Stimulated activated CD4-positive, alpha-beta T cell treated with anti-CD3 and anti-CD28 coated beads, Interleukin-1b, Interleukin-23, amount 100 ng/mL, for 4 hours (primary cell): Measurements from ENCODE around the gene SAPCD2.
"Not testable (repeated sequence)": the region's sequence is repeated elsewhere in the genome, so short reads cannot be mapped to it uniquely, and the experiment has no call there.

ENCODE experiments used
- DNase-seq, 2 donors: peaks; one replicate each; pipeline ENCODE4 v3.0.0-alpha.2; 2020; ENCODE audit warnings: low read depth in 2 of 2

Gene SAPCD2

DNA sequence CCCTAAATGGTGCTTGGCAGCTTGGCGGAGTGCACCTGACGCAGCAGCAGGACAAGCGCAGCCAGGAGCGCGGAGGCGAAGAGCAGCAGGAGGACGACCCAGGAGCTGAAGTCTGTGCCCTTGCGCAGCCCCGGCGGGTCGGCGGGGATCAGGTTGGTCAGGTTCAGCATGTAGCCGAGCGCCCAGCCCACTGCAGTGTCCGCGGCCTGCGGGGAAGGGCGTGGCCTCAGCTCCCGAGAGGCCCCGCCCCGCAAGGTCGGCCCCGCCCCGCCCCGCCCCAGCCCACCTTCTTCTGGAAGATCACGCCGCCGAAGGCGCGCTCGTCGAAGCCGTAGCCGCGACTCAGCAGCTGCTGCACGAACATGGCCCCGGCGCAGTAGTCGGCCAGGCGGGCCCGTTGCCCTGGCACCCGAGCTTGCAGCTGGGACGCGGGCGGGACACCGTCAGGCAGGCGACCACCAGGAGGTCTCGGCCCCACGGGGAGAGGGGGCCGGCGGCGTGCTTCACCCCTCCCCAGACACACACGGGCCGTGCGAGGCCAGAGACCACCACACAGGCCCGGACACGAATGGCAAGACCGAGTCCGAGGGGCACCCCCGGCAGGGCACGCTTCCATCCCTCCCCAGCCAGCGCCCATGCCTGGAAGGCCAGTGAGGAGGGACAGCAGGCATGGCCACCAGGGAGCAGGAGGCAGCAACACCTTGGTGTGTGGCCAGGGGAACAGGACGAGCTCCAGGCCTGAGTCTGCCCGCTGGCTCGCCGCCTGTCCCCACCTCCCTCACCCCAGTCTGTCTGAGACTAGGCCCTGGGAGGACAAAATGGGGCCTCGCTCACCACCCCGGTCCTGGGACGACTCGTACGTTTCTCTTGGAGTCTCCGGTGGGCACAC lies 21.5 kb downstream of the SAPCD2 start:
- no peak for DNase-seq

DNA sequence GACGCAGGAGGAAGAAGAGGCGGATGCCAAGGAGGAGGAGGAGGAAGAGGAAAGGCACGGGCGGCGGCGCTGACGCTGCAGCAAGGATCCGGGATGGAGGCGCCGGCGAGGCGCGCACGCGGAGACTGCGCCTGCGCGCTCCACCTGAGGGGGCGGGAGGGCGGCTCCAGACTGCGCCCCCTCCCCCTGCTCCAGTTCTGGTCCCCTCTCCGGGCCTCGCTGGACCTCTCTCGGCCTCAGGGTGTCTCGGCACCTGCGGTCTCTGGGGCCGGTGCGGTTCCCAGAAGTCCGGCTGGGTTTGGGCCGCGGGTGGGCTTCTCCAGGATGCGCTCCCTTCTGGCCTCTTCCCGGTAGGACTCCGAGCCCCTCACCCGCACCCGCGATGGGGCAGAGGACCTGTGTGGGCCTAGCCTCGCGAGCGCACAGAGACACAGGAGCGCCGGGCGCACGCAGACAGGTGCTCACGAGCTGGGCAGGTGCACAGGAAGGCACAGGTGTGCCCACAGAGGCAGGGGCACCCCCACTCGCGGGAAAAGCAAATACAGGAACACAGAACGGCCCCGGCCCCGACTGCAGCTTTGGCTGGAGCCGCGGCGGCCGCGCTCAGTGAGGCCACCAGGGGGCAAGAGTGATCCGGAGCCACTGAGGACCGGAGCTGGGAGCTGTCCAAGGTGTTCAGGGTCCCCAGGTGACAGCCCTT lies 24.1 kb downstream of the SAPCD2 start, which contains the start of gene NPDC1:
TSS of gene NPDC1 (minus strand) at position 90 of the 700 bp plus-strand sequence. CDS start 188 bp downstream, outside the sequence.
- peak; percentile 66 to 76 for DNase-seq

DNA sequence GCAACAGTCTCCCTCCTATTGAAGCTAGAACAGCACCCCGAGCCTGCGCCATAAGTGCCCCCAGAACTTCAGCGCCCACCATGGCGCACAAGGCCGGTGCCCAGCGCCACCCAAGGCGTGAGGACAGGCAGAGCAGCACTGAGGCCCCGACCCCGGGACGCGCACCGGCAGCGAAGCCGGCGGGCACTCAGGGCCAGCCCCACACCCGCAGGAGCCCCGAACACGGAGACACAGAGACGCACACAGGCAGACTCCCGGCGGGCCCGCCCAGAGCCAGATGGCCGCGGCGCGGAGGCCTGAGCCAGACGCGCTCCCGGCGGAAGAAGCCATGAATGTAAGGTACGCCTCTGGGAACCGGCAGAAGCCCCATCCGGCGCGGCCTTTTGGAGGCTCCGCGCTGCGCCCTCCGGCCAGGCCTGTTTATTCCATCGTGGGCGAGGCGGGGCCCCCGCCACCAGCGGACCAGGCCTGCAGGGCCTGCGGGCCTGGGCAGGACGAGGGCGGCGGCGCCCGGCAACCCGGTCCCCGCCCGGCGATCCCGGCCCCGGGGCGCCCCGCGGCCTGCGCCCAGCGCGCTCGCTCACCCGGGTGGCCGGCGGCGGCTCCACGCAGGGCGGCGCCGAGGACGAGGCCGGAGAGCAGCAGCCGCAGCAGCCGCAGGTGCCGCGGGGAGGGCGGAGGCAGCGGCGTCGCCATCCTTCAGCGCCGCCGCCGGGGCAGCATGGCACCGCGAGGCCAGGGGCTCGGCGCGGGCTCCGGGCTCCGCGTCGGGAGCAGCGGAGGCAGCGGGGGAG lies 24.9 kb downstream of the SAPCD2 start:
- DNase-seq, result no peak

DNA sequence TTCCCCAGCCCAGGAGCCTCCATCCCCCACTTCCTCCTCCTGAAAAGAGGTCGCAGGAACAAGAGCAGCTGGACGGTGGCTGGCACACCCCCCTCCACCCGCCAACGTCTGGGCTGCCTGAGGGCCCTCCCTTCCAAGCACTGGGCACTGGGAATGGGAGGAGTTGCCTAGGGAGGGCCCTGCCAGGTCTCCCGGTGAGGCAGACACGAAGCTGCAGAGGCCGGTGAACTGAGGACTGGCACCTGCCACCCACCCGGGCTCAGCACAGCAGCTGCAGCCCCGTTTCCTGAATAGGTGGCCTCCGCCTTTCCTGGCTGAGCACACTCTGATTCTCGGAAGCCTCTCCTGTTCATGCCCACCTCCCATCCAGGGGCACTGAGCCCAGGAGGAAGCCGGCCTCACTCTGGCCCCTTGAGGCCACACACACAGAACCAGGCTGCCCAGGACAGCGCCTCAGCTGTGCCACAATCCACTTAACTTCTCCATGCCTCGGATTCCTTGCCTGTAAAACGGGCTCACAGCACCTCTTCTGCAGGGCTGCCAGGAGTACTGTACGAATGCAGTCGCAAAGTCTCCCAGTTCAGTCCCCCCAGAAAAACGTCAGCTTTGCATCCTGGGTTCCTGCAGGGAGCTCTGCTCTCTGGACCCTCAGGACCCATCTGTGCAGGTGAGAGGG lies 25.7 kb downstream of the SAPCD2 start:
- no peak for DNase-seq

GRCh38 chr9:137044037-137044436 lies 26.3 kb downstream of the SAPCD2 start:
- DNase-seq, result no peak

- no peak for DNase-seq
These were observed 27.3 kb downstream of the SAPCD2 start for GRCh38 chr9:137042751-137043727.

DNA sequence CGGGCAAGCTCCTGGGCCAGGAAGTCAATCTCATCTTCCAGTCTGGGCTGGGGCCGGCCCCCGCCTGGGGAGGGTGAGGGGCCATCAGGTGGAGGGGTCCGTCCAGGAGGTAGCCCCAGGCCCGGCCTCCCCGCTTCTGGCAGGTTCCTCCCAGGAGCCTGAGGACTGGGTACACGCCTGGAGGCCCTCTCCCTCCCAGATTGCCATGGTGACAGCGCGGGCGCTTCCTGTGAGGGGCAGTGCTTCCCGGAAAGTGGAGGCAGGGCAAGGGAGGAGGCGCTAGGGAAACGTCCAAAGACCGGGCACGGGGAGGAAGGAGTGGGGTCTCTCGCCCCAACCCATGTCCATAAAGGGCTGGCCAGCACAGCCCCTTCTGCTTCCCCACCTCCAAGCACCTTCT lies 29.2 kb downstream of the SAPCD2 start:
- no peak for DNase-seq

DNA sequence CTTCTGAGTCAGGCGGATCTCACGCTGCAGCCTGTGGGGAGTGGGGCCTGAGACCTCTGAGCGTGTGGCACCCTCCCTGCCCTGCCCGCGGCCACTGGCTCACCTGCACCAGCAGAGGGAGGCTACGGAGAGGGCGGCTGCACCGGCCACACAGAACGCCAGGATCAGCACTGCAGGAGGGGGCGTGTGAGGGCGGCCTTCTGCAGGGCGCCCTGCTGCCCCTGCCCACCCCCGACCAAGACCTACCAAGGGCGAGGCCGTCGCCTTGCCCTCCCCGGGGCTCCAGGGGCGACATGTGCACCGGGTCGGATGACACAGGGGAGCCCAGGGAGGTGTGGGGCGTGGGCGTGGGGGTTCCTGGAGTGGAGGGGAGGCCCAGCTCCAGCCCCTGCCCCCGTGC lies 29.8 kb downstream of the SAPCD2 start:
- no peak for DNase-seq

- DNase-seq, result no peak
These were observed 30.6 kb downstream of the SAPCD2 start for GRCh38 chr9:137039611-137040366.

DNA sequence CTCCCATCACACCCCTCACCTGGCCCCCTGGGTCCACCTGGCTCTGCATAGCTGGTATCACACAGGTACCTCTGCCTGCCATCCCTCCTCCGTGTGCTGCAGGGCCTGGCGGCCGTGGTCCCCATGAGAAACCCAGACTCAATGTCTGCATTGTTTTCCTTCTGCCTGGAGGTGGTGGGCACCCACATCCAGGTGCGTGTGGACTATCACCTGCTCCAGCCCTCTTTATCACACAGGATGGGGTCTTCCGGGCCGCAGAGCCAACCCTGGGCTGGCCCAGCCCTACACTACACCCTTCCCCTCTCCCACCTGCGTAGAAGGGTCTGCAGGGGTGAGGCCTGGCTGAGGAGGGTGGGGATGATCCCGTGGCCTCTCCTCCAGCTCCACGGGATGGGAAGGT lies 31.4 kb downstream of the SAPCD2 start:
- DNase-seq, result no peak

DNA sequence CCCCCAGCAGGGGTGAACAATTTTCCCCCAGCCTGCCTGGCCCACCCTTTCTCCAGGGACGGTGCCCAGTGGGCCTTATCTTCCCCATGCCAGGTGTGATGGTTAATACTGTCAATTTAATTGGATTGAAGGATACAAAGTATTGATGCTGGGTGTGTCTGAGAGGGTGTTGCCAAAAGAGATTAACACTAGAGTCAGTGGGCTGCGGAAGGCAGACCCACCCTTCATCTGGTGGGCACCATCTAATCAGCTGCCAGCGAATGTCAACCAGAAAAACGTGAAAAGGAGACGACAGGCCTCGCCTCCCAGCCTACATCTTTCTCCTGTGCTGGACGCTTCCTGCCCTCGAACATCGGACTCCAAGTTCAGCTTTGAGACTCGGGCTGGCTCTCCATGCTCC lies 32.9 kb downstream of the SAPCD2 start:
- DNase-seq, result no peak

DNA sequence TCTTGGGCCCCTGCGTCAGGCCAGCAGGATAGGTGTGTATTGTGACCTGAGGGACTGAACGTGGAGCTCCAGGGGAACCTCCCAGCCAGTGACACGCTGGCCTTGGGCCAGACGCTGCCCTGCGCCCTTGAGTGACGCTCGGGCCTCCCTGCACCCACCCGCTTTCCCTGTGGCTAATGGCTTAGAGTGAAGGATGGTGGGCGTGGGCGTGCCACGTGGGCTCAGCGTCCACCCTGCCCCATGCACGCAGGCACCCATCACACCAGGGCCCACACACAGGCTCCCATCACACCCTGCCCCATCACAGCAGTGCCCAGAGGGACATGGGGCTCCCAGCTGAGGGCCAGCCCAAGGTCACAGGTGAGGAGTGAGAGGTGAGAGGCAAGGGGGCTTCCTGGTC lies 33.3 kb downstream of the SAPCD2 start:
- no peak for DNase-seq

- DNase-seq, result no peak
These were observed 34.4 kb downstream of the SAPCD2 start for GRCh38 chr9:137035937-137036336.

- DNase-seq, result no peak
These were observed 34.9 kb downstream of the SAPCD2 start for GRCh38 chr9:137035507-137035834.

GRCh38 chr9:137034709-137035506 lies 35.4 kb downstream of the SAPCD2 start:
- peak; percentile 84 to 85 for DNase-seq

DNA sequence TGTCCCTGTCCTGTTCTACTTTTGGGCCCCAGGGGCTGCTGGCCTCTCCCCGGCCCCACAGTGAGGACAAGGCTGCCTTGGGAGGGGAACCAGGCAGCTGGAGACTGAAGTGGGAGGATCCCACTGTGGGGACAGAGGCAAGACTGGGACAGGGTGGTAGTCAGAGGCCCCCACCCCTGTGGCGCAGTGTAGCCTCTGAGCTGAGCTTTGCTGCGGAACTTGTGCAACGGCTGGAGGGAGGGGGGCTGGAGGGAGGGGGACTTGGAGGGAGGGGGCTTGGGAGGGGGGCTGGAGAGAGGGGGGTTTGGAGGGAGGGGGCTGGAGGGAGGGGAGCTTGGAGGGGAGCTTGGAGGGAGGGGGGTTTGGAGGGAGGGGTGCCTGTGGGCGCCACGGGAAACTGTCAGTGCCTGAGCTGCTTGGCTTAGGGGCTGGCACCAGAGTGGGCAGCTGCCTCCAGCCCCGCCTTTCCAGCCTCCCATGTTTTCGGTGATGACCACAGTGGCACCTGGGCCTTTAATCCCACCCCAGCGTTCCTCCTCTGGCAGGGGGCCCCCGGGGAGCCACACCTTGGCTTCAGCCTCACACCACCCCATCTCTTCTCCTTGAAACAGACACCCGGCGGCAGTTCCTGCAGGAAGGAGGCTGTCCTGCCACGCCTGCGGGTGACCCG lies 36.2 kb downstream of the SAPCD2 start:
- DNase-seq, result no peak

- DNase-seq, result not testable (repeated sequence)
These were observed 36.9 kb downstream of the SAPCD2 start for GRCh38 chr9:137033481-137033880.

DNA sequence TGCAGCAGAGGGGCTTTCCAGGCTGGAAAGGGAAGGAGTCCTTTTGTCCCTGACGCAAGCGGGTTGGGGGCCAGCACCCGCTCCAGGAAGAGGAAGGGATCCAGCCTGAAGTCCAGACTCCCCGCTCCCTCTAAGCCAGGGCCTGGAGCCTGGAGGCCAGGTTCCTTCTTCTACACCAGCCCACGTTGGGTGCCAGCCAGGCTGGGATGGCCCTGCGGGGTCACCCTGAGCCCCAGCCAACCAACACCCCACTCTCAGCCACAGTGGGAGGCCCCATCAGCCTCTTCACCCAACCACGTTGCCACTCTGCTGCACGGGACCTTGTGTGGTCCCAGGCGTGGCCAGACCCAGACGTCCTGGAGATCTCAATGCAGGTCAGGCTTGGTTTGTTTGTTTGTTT lies 37.5 kb downstream of the SAPCD2 start:
- no peak for DNase-seq
